HAP-1 (cell line): ENCODE measurements around the gene CASQ2.

Experiments used
- DNase-seq, 2 experiments: peaks; one replicate each; pipeline ENCODE4 v3.0.0-alpha.2; 2016 to 2020; ENCODE audit warnings: low spot score in 2 of 2
- H3K27me3 ChIP-seq: fragments of 250-450 bp; sonication (Bioruptor Pico); 2 replicates; pipeline ENCODE4 v1.5.1; 2020; ENCODE audit warnings: low read depth, mild to moderate bottlenecking, moderate library complexity
- H3K36me3 ChIP-seq: fragments of 250-450 bp; sonication (Bioruptor Pico); replicated peaks from 2 replicates; pipeline ENCODE4 v1.5.1; 2020; ENCODE audit warnings: mild to moderate bottlenecking
- H3K4me1 ChIP-seq: fragments of 250-450 bp; sonication (Bioruptor Pico); 2 replicates; pipeline ENCODE4 v1.5.1; 2020; ENCODE audit warnings: mild to moderate bottlenecking
- H3K4me3 ChIP-seq: fragments of 250-450 bp; sonication (Bioruptor Pico); 2 replicates; pipeline ENCODE4 v1.5.1; 2020; ENCODE audit warnings: mild to moderate bottlenecking, moderate library complexity
- H3K9me3 ChIP-seq: fragments of 250-450 bp; sonication (Bioruptor Pico); 2 replicates; pipeline ENCODE4 v1.5.1; 2020; ENCODE audit warnings: mild to moderate bottlenecking, moderate library complexity
- in situ Hi-C: fragments of 300-500 bp; cut with MboI; formaldehyde crosslinking; loops from 3 replicates; pipeline ENCODE4 v1.14.3; 2020; ENCODE audit warnings: low sequenced_read_pairs, inconsistent platforms, mixed read lengths

Gene CASQ2

GRCh38 chr1:115669886-115670285, 98.6 kb downstream of the CASQ2 start:
- no peaks in the 10 kb centered on the region for H3K27me3 ChIP-seq
- DNase-seq, result no peak
- in situ Hi-C loops, result no loop called here
- no peak overlapping the region for H3K4me3 ChIP-seq
- no peaks in the 10 kb centered on the region for H3K9me3 ChIP-seq
- H3K36me3 ChIP-seq, result peaks cover 5% of the 10 kb centered on the region
- peaks cover 3% of the 10 kb centered on the region; the same call in 1 of the 2 replicates for H3K4me1 ChIP-seq

- Histone ChIP-seq H3K9me3 (no peaks in the 10 kb centered on the region), H3K4me1 (peaks cover 3% of the 10 kb centered on the region; the same call in 1 of the 2 replicates), H3K4me3 (no peak overlapping the region), H3K36me3 (peaks cover 13% of the 10 kb centered on the region), H3K27me3 (no peaks in the 10 kb centered on the region)
- in situ Hi-C loops, result no loop called here
- DNase-seq, result no peak
Observed at GRCh38 chr1:115669002-115669673, 99.4 kb downstream of the CASQ2 start.

- no peak overlapping the region for H3K4me3 ChIP-seq
- H3K9me3 ChIP-seq, result no peaks in the 10 kb centered on the region
- no peaks in the 10 kb centered on the region for H3K27me3 ChIP-seq
- H3K4me1 ChIP-seq, result peaks cover 3% of the 10 kb centered on the region; the same call in 1 of the 2 replicates
- in situ Hi-C loops, result no loop called here
- peaks cover 19% of the 10 kb centered on the region for H3K36me3 ChIP-seq
- no peak for DNase-seq
Observed at GRCh38 chr1:115668579-115668978, 99.9 kb downstream of the CASQ2 start.

DNA sequence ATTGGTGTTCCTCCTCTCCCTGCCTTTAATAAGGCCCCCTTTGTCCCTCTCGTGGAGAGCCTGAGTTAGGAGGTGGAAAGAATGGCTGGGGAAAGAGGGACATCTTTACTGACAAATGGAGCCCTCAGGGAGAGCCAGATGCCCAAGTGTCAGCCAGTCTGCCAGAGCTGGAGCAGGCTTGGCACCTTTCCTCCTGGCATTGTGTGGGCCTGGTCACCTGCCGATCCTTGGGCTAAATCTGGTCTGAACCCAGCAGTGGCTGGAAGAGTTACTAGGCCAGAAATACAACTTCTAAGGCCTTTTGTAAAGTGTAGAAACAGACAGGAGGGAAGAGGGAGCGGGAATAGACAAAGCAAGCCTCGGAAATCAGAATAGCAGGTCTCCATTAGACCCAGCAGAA, 101.8 kb downstream of the CASQ2 start:
- peaks cover 29% of the 10 kb centered on the region for H3K36me3 ChIP-seq
- in situ Hi-C loops, result no loop called here
- peaks cover 3% of the 10 kb centered on the region; the same call in 1 of the 2 replicates for H3K4me1 ChIP-seq
- no peak for DNase-seq
- H3K27me3 ChIP-seq, result no peaks in the 10 kb centered on the region
- H3K4me3 ChIP-seq, result no peak overlapping the region
- H3K9me3 ChIP-seq, result no peaks in the 10 kb centered on the region

DNA sequence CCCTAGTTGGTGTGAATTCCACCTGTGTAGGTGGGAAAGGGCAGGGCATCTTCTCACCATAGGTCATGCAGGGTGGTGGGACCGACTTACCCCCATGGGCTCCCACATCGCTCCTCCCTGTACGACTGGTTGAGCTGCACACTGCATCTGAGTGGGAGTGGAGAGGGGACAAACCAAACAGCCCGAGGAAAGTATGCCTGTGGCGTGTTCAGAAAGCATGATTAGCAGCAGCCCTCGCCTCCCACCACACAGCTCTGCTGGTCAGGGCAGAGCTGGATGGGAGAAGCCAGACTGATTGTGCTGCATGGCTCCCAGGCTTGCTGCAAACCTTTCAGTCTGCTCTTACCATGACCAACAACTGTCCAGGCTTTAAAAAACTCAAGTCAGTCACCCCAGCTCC, 102.3 kb downstream of the CASQ2 start:
- in situ Hi-C loops, result no loop called here
- H3K27me3 ChIP-seq, result no peaks in the 10 kb centered on the region
- no peak overlapping the region for H3K4me3 ChIP-seq
- H3K36me3 ChIP-seq, result peaks cover 29% of the 10 kb centered on the region
- H3K4me1 ChIP-seq, result peaks cover 3% of the 10 kb centered on the region; the same call in 1 of the 2 replicates
- no peak for DNase-seq
- H3K9me3 ChIP-seq, result no peaks in the 10 kb centered on the region

GRCh38 chr1:115665319-115666096, 103.0 kb downstream of the CASQ2 start:
- in situ Hi-C loops, result no loop called here
- no peak overlapping the region for H3K4me3 ChIP-seq
- no peak for DNase-seq
- H3K4me1 ChIP-seq, result peaks cover 3% of the 10 kb centered on the region; the same call in 1 of the 2 replicates
- no peaks in the 10 kb centered on the region for H3K27me3 ChIP-seq
- no peaks in the 10 kb centered on the region for H3K9me3 ChIP-seq
- H3K36me3 ChIP-seq, result peaks cover 33% of the 10 kb centered on the region

DNA sequence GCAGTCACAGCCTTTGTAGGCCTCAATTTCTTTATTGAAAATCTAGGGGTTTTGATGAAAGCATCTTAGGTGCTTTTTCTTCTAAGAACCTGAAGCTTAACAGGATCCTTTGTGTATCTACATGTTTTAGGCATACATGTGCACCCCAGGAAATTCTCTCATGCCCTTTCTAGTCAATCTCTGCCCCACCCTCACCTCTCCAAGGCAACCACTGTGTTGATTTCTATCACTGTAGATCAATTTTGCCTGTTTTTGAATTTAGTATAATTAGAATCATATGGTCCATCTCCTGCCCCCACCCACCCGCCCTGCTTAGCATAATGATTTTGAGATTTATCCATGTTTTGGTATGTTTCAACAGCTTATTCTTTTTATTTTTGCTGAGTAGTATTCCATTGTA, 107.4 kb downstream of the CASQ2 start:
- Histone ChIP-seq H3K27me3 (no peaks in the 10 kb centered on the region), H3K36me3 (peaks cover 40% of the 10 kb centered on the region), H3K4me1 (no peaks in the 10 kb centered on the region), H3K4me3 (no peak overlapping the region), H3K9me3 (no peaks in the 10 kb centered on the region)
- DNase-seq, result no peak
- in situ Hi-C loops, result no loop called here

GRCh38 chr1:115660151-115660550, 108.4 kb downstream of the CASQ2 start:
- H3K4me3 ChIP-seq, result no peak overlapping the region
- in situ Hi-C loops, result no loop called here
- no peaks in the 10 kb centered on the region for H3K9me3 ChIP-seq
- no peaks in the 10 kb centered on the region for H3K27me3 ChIP-seq
- no peaks in the 10 kb centered on the region for H3K4me1 ChIP-seq
- peaks cover 40% of the 10 kb centered on the region for H3K36me3 ChIP-seq
- no peak for DNase-seq

DNA sequence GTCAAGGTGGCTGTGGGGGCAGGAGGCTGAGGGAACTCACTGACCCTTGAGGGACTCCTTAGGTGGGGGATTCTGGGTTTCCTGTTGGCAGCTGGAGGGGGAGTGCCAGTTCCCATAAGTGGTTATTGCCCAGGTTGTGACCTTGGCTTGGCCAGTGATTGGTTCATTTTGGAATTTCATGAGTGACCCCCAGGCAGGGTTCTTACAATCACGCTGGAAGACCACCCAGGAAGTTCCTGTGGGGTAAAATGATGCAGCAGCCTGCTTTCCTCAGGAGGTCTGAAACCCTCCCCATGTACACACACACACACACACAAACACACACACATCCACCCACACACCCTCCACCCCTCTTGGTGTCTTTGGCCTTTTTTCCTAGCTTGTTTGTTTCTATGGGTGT, 109.9 kb downstream of the CASQ2 start:
- H3K27me3 ChIP-seq, result no peaks in the 10 kb centered on the region
- H3K4me1 ChIP-seq, result no peaks in the 10 kb centered on the region
- H3K9me3 ChIP-seq, result no peaks in the 10 kb centered on the region
- no peak overlapping the region for H3K4me3 ChIP-seq
- no peak for DNase-seq
- in situ Hi-C loops, result no loop called here
- peaks cover 29% of the 10 kb centered on the region for H3K36me3 ChIP-seq

DNA sequence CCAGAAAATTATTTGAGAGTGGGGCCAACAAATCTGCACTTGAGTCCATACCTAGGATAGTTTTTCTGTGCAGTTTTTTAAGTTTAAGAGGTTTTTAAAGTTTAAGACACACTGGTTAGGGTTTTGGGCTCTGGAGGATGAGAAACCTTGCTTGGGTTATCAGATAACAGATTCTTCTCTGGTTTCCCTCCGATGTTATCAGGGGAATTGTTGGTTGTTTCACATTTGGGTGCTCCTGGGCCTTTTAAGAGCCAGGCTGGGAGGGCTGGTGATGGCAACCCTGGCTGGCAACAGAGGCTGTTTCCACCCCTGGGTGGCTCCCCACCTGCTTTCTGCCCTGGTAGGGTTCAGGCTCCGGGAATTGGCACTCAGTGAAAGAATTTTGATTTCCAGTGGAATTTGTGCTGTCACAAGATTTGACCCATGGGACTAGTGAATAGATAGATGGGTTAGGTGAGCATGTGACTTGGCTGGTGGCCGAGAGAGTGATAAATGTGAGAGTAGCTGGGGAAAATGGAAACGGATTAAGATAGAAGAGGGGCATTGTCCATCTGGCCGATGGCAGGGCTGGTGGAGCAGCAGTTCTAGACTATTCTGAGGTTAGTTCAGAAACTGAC, 111.9 kb downstream of the CASQ2 start:
- no peak for DNase-seq
- Histone ChIP-seq H3K36me3 (peaks cover 28% of the 10 kb centered on the region), H3K9me3 (no peaks in the 10 kb centered on the region), H3K27me3 (no peaks in the 10 kb centered on the region), H3K4me3 (no peak overlapping the region), H3K4me1 (no peaks in the 10 kb centered on the region)
- in situ Hi-C loops, result no loop called here

- Histone ChIP-seq H3K4me1 (no peaks in the 10 kb centered on the region), H3K36me3 (peaks cover 31% of the 10 kb centered on the region), H3K27me3 (no peaks in the 10 kb centered on the region), H3K9me3 (no peaks in the 10 kb centered on the region), H3K4me3 (no peak overlapping the region)
- DNase-seq, result no peak
- in situ Hi-C loops, result no loop called here
Observed at GRCh38 chr1:115655916-115656315, 112.6 kb downstream of the CASQ2 start.

DNA sequence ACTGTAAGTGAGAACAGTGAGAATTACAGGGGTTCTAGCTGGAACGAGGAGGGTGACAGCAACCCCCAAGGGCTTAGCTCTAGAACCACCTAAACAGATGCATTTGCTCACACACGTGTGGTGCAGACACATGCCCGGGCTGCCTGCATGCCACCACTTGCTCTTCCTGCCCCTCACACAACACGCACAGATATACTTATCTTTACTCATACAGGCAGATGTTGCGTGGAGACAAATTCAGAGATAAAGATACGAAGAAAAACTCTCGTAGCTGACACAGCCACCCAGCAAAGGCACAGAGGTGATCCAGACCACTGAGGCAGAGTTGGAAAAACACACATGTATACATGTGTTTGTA, 113.2 kb downstream of the CASQ2 start:
- no peak for DNase-seq
- Histone ChIP-seq H3K4me1 (no peaks in the 10 kb centered on the region), H3K4me3 (no peak overlapping the region), H3K27me3 (no peaks in the 10 kb centered on the region), H3K9me3 (no peaks in the 10 kb centered on the region), H3K36me3 (peaks cover 25% of the 10 kb centered on the region)
- in situ Hi-C loops, result no loop called here

DNA sequence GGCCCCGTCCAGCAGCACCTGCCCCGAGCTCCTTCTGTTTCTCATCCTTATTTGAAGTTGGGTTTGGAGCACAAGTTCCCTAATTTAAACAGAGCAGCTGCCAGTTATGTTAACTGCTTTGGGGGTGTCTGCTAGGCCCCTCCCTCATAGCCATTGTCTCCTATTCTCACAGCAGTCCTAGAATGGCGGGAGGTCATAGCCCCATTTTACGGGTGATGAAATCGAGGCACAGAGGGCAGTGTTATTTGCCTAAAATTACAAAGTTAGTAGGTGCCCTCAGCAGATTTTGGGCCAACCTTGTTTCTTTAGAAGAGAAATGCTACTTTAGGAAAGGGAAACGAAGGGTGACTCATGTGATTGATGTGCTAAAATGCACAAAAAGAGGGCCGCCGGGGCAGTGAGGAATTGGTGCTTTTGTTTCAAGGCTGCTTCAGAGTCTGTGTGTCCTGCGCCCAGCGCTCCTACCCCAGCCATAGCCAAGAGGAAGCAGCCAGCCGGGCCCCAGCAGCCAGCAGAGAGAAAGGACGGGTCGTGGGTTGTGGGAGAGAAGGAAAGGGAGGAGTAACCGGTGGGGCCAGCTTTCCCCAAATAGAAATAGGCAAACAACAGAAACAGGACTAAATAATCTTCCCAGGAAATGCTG, 113.7 kb downstream of the CASQ2 start:
- Histone ChIP-seq H3K27me3 (no peaks in the 10 kb centered on the region), H3K4me3 (no peak overlapping the region), H3K9me3 (no peaks in the 10 kb centered on the region), H3K36me3 (peaks cover 22% of the 10 kb centered on the region), H3K4me1 (no peaks in the 10 kb centered on the region)
- in situ Hi-C loops, result no loop called here
- DNase-seq, result no peak

DNA sequence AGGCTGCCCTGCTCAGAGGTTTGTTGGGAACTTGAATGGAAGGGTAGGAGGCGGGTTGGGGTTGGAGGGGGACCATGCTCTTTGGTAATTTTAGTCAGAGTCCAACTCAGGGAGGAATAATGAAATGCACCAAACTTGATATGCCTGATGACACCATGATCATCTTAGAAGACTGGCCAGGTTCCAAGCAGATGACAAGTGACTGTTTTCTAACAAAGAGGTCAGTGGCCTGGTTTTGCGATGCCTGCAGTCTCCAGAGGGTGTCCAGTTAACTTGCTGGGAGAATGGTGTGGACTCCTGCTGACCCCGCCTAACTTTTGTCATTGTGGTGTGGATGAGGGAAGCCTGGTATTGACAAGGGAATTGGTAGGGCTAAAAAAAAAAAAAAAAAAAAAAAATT, 114.4 kb downstream of the CASQ2 start:
- Histone ChIP-seq H3K36me3 (peaks cover 22% of the 10 kb centered on the region), H3K27me3 (no peaks in the 10 kb centered on the region), H3K4me1 (no peaks in the 10 kb centered on the region), H3K9me3 (no peaks in the 10 kb centered on the region), H3K4me3 (no peak overlapping the region)
- no peak for DNase-seq
- in situ Hi-C loops, result no loop called here
